ENCODE data around the gene ALDH1A2.
"Not testable (repeated sequence)": the region's sequence is repeated elsewhere in the genome, so short reads cannot be mapped to it uniquely, and the experiment has no call there.

ALDH1A2 gene

DNA sequence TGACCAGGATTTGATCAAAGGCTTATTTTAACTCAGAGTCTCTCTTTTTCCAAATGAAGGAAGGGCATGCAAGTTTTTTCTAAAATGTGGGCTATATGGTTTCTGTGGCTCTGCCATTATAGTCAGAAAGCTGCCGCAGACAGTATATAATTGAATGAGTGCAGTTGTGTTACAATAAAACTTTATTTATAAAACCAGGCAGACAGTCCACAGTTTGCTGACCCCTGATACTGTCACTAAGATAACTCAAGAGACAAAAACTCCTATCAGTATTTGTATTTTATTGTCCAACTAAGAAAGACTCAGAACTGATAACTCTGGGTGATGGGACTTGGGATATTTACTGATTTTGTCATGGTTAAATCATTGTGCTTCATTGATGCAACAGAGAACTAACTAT lies 4.9 kb downstream of the ALDH1A2 start:
- Histone ChIP-seq H3K4me1 (ENCODE audit: insufficient read depth, low read length) (peaks cover 7% of the 10 kb centered on the region; the same call in 1 of the 2 replicates), H3K9ac (ENCODE audit: low read depth, low read length) (no peak overlapping the region), H3K9me3 (ENCODE audit: control insufficient read depth, insufficient read depth, low read length) (no peaks in the 10 kb centered on the region; the same call in 1 of the 2 replicates), H3K36me3 (ENCODE audit: insufficient read depth, low read length) (no peaks in the 10 kb centered on the region)

DNA sequence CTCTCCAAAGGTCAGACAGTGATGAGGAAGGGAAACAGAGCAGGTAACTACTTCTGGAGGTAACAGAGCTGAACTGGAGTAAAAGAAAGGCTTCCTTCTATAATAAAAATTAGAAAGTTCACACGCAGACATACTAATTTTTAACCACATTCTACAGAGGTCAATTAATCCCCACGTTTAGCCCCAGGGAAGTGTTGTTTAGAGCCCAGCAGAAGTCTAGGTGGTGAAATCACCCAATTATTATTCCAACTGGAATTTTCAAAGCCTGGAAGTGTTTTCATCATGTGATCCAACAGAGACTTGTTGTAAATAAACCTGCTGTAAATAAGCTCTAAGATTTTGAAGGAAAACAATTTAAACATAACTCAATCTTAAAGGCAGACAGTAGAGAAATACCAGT lies 6.8 kb downstream of the ALDH1A2 start:
- H3K36me3 ChIP-seq (ENCODE audit: insufficient read depth, low read length), result no peaks in the 10 kb centered on the region
- no peaks in the 10 kb centered on the region; the same call in 1 of the 2 replicates for H3K9me3 ChIP-seq (ENCODE audit: control insufficient read depth, insufficient read depth, low read length)
- no peak overlapping the region for H3K9ac ChIP-seq (ENCODE audit: low read depth, low read length)
- no peaks in the 10 kb centered on the region for H3K4me1 ChIP-seq (ENCODE audit: insufficient read depth, low read length)

DNA sequence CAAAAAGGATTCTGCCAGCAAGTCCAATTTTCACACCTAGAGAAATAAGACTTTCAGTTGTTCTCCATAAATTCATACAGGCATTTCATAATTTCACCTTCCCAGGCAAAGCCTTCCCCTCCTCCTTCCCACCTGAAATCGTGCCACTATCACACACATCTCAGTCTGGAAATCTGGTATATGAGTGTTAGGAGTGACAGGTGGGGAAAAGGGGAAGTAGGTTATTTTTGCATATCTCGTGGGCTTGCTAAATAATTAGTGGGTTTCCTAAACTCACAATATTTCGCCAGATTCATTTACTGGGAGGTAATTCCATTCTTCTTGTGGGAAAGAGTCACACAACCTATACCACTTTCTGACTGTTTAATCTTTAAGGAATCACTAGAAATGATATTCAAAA lies 7.4 kb downstream of the ALDH1A2 start:
- Histone ChIP-seq H3K9ac (ENCODE audit: low read depth, low read length) (no peak overlapping the region), H3K4me1 (ENCODE audit: insufficient read depth, low read length) (no peaks in the 10 kb centered on the region), H3K36me3 (ENCODE audit: insufficient read depth, low read length) (no peaks in the 10 kb centered on the region), H3K9me3 (ENCODE audit: control insufficient read depth, insufficient read depth, low read length) (no peaks in the 10 kb centered on the region; the same call in 1 of the 2 replicates)

GRCh38 chr15:58057559-58057958 lies 8.0 kb downstream of the ALDH1A2 start:
- Histone ChIP-seq H3K9ac (ENCODE audit: low read depth, low read length) (no peak overlapping the region), H3K9me3 (ENCODE audit: control insufficient read depth, insufficient read depth, low read length) (no peaks in the 10 kb centered on the region; the same call in 1 of the 2 replicates), H3K4me1 (ENCODE audit: insufficient read depth, low read length) (no peaks in the 10 kb centered on the region), H3K36me3 (ENCODE audit: insufficient read depth, low read length) (no peaks in the 10 kb centered on the region)

- H3K36me3 ChIP-seq (ENCODE audit: insufficient read depth, low read length), result no peaks in the 10 kb centered on the region
- H3K4me1 ChIP-seq (ENCODE audit: insufficient read depth, low read length), result no peaks in the 10 kb centered on the region
- no peak overlapping the region for H3K9ac ChIP-seq (ENCODE audit: low read depth, low read length)
- H3K9me3 ChIP-seq (ENCODE audit: control insufficient read depth, insufficient read depth, low read length), result no peaks in the 10 kb centered on the region
Observed at GRCh38 chr15:58056015-58056414, 9.5 kb downstream of the ALDH1A2 start.

- H3K36me3 ChIP-seq (ENCODE audit: insufficient read depth, low read length), result no peaks in the 10 kb centered on the region
- peaks cover 9% of the 10 kb centered on the region; the same call in 1 of the 2 replicates for H3K4me1 ChIP-seq (ENCODE audit: insufficient read depth, low read length)
- H3K9ac ChIP-seq (ENCODE audit: low read depth, low read length), result no peak overlapping the region
- no peaks in the 10 kb centered on the region for H3K9me3 ChIP-seq (ENCODE audit: control insufficient read depth, insufficient read depth, low read length)
Observed at GRCh38 chr15:58053315-58054153, 12.0 kb downstream of the ALDH1A2 start.

- no peaks in the 10 kb centered on the region for H3K36me3 ChIP-seq (ENCODE audit: insufficient read depth, low read length)
- no peaks in the 10 kb centered on the region for H3K9me3 ChIP-seq (ENCODE audit: control insufficient read depth, insufficient read depth, low read length)
- H3K9ac ChIP-seq (ENCODE audit: low read depth, low read length), result no peak overlapping the region
- peaks cover 9% of the 10 kb centered on the region; the same call in 1 of the 2 replicates for H3K4me1 ChIP-seq (ENCODE audit: insufficient read depth, low read length)
Observed at GRCh38 chr15:58052334-58052733, 13.2 kb downstream of the ALDH1A2 start.

DNA sequence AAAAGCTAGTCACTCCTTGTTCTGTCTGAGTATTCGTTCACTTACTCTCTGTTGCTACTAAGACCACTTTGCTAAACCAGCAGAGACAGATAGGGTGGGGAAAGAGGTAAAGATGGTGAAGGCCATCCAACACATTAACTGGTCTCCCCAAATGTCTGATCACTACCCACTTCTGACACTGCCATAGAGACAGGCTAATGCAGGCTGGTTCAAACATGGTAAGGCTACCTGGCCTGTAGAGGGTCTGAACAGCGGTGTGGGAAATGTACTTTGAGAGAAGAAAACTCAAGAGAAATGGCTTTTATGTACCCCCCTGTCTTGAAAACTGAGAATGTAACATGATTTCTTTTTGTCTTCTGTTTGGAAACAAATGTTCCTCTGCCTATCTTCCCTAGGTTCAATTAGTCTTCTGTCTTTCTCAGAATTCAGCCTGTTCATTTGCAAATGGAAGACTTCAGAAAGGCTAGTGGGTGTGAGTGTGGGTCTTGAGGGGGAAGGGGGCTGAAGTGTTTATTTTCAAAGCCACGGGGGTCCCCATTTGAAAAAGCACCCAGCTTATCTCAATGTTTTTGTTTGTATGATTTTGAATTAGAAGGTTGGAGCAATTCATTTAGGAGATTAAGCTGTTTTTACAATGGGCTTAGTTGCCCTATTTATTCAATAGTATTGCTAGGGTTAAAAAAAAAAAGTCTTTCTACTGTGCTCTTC lies 15.8 kb downstream of the ALDH1A2 start:
- Histone ChIP-seq H3K9ac (ENCODE audit: low read depth, low read length) (no peak overlapping the region), H3K9me3 (ENCODE audit: control insufficient read depth, insufficient read depth, low read length) (no peaks in the 10 kb centered on the region), H3K4me1 (ENCODE audit: insufficient read depth, low read length) (peaks cover 9% of the 10 kb centered on the region; the same call in 1 of the 2 replicates), H3K36me3 (ENCODE audit: insufficient read depth, low read length) (no peaks in the 10 kb centered on the region)

- peaks cover 9% of the 10 kb centered on the region; the same call in 1 of the 2 replicates for H3K4me1 ChIP-seq (ENCODE audit: insufficient read depth, low read length)
- H3K36me3 ChIP-seq (ENCODE audit: insufficient read depth, low read length), result no peaks in the 10 kb centered on the region
- H3K9ac ChIP-seq (ENCODE audit: low read depth, low read length), result no peak overlapping the region
- no peaks in the 10 kb centered on the region for H3K9me3 ChIP-seq (ENCODE audit: control insufficient read depth, insufficient read depth, low read length)
Observed at GRCh38 chr15:58048261-58048660, 17.2 kb downstream of the ALDH1A2 start.

DNA sequence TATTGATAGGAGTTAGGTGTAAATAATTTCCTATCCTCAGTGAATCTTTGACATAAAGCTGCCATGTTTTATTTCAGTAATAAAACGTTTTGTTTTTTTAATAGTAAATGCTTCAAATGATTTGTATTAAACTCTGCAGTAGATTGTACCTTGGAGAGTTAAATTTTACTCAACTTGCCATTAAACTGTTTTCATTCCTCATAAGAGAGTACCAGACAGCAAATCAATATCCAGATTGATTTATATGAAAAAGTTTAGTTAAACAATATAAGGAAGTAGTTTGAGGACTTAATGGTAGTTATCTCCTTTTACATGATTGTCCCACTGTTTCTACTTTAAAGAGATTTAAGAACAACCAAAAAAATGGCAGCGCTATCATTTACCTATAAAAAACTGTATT lies 18.4 kb downstream of the ALDH1A2 start:
- Histone ChIP-seq H3K9me3 (ENCODE audit: control insufficient read depth, insufficient read depth, low read length) (no peaks in the 10 kb centered on the region), H3K4me1 (ENCODE audit: insufficient read depth, low read length) (peaks cover 9% of the 10 kb centered on the region; the same call in 1 of the 2 replicates), H3K36me3 (ENCODE audit: insufficient read depth, low read length) (no peaks in the 10 kb centered on the region), H3K9ac (ENCODE audit: low read depth, low read length) (no peak overlapping the region)

- Histone ChIP-seq H3K36me3 (ENCODE audit: insufficient read depth, low read length) (no peaks in the 10 kb centered on the region), H3K9me3 (ENCODE audit: control insufficient read depth, insufficient read depth, low read length) (no peaks in the 10 kb centered on the region), H3K4me1 (ENCODE audit: insufficient read depth, low read length) (peaks cover 9% of the 10 kb centered on the region; the same call in 1 of the 2 replicates), H3K9ac (ENCODE audit: low read depth, low read length) (no peak overlapping the region)
Observed at GRCh38 chr15:58046467-58046866, 19.0 kb downstream of the ALDH1A2 start.

DNA sequence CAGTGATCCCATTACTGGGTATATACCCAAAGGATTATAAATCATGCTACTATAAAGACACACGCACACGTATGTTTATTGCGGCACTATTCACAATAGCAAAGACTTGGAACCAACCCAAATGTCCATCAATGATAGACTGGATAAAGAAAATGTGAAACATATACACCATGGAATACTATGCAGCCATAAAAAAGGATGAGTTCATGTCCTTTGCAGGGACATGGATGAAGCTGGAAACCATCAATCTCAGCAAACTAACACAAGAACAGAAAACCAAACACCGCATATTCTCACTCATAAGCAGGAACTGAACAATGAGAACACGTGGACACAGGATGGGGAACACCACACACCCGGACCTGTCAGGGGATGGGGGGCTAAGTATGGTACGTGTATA lies 20.1 kb downstream of the ALDH1A2 start:
- H3K9me3 ChIP-seq (ENCODE audit: control insufficient read depth, insufficient read depth, low read length); H3K36me3 ChIP-seq (ENCODE audit: insufficient read depth, low read length); H3K9ac ChIP-seq (ENCODE audit: low read depth, low read length); H3K4me1 ChIP-seq (ENCODE audit: insufficient read depth, low read length): not testable (repeated sequence)

DNA sequence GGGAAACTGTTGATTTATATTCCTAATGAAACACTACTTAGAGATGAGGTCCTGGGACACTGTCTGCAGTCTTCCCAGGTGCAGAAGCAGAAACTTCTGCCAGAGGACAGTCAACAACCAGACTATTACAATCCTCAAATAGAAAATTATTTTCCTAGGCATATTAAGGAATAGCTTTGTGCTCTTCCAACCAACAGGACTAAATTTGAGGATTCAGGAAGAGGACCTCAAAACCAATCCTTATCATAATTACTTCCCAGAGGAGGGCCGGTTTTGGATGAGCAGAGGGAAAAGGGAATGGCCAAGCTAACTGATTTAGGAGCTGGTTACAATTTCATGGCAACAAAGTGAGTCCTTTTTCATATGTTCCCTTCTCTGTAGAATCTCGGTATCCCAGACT lies 21.0 kb downstream of the ALDH1A2 start:
- Histone ChIP-seq H3K9ac (ENCODE audit: low read depth, low read length) (no peak overlapping the region), H3K9me3 (ENCODE audit: control insufficient read depth, insufficient read depth, low read length) (no peaks in the 10 kb centered on the region), H3K4me1 (ENCODE audit: insufficient read depth, low read length) (peaks cover 9% of the 10 kb centered on the region; the same call in 1 of the 2 replicates), H3K36me3 (ENCODE audit: insufficient read depth, low read length) (no peaks in the 10 kb centered on the region)

DNA sequence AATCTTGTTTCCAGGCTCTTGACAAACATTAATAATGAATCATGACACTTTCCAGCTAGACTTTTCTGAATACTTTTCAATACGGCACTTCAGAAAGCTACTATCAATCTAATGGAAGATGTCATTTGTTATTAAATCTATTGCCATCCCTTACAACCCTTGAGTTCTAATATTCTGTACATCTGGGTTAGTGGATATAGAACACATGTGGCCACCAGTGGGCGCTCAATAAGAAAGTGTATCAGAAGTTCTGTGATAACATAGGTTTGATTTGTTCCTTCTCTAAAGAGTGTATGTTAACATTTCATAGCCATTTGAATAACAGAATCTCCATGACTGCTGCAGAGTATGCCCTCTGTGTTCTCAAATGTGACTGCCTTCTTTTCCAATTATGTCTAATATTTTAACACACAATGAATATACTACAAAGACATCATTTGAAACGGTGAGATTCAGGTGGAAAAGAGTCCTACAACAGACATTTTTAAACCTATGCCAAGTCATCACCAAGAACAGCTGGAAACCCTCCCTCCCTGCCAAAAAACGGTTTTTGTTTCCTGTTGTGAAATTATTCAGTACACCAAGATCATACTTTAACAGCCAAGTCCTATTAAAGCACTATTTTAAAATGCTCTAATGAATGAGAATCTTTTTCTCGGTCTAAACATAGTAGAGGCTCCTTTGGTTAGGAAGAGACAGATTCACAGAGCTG lies 22.2 kb downstream of the ALDH1A2 start:
- H3K9ac ChIP-seq (ENCODE audit: low read depth, low read length), result no peak overlapping the region
- no peaks in the 10 kb centered on the region for H3K36me3 ChIP-seq (ENCODE audit: insufficient read depth, low read length)
- no peaks in the 10 kb centered on the region for H3K9me3 ChIP-seq (ENCODE audit: control insufficient read depth, insufficient read depth, low read length)
- H3K4me1 ChIP-seq (ENCODE audit: insufficient read depth, low read length), result peaks cover 8% of the 10 kb centered on the region; the same call in 1 of the 2 replicates
